ENCODE results near the gene LPCAT2.

Gene LPCAT2

GRCh38 chr16:55557186-55557585, 48.3 kb downstream of the LPCAT2 start:
- no peak for DNase-seq

DNA sequence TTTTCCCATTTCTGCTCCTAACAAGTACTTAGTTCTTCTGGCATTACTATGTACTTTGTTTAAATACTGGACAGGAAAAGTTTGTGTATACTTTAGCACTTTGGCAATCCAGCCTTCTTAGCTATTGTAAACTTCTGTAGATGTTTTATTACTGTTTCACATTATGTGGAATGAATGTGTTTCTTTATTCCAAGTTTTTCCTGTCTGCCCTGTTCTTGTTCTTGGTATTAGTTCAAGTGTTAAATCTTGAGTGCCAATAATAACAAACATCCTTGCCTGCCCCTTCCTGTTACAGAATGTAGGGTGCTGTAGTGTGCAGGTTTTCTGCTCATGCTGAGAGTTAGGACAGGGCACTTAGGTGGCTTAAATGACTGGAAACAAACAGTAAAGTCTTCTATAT, 50.4 kb downstream of the LPCAT2 start:
- no peak for DNase-seq

GRCh38 chr16:55559933-55560516, 51.2 kb downstream of the LPCAT2 start:
- no peak for DNase-seq

- DNase-seq, result no peak
Measured at GRCh38 chr16:55561319-55561848, 52.5 kb downstream of the LPCAT2 start.

- no peak for DNase-seq
Measured at GRCh38 chr16:55562936-55563335, 54.1 kb downstream of the LPCAT2 start.

DNA sequence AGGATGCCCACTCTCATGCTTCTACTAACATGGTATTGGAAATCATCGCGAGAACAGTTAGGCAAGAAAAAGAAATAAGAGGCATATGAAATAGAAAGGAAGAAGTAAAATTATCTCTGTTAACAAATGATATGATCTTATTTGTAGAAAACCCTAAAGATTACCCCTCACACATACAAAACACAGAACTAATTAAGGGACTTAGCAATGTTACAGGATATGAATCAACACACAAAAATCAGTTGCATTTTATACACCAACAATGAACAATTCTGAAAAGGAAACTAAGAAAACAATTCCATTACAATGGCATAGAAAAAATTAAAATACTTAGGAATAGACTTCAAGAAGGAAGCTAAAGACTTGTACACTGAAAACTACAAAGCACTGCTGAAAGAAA, 54.9 kb downstream of the LPCAT2 start:
- DNase-seq, result no peak

DNA sequence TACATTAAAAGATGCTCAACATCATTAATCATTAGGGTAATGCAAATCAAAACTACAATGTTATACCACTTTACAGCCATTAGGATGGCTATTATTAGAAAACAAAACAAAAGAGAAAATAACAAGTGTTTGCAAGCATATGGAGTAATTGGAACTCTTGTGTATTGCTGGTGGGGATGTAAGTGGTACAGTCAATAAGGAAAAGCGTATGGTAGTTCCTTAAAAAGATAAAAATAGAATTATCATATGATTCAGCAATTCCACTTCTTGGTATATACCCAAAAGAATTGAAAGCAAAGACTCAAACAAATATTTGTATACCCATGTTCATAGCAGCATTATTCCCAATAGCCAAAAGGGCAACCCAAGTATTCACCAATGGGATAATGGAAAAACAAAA, 56.2 kb downstream of the LPCAT2 start:
- no peak for DNase-seq

GRCh38 chr16:55566432-55567175, 57.7 kb downstream of the LPCAT2 start, which contains the start of gene CAPNS2:
Gene CAPNS2, plus strand, starts transcription at chr16:55566684. Its CDS starts 73 bp downstream, at chr16:55566757.
- DNase-seq, result no peak

- no peak for DNase-seq
Measured at GRCh38 chr16:55567382-55567781, 58.5 kb downstream of the LPCAT2 start.

DNA sequence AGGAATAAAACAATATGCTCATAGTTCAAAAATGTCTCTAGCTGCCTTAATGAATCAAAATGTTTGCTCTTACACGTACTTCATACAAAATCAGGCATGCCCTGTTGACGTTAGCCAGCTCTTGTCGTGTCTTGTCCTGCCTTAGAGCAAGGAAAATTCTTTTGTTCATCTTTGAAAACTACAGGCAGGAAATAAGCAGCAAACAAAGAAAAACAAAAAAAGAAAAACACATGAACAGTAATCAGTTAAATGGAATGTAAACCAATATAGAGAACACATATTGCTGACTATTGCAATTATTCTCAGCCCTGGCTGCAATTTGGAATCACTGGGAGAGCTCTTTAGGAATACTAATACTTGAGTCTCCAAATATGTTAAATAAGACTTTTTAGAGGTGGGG, 59.3 kb downstream of the LPCAT2 start:
- DNase-seq, result no peak

GRCh38 chr16:55569025-55569424, 60.2 kb downstream of the LPCAT2 start:
- DNase-seq, result no peak

GRCh38 chr16:55570159-55570558, 61.3 kb downstream of the LPCAT2 start:
- no peak for DNase-seq

GRCh38 chr16:55571191-55571897, 62.5 kb downstream of the LPCAT2 start:
- no peak for DNase-seq

DNA sequence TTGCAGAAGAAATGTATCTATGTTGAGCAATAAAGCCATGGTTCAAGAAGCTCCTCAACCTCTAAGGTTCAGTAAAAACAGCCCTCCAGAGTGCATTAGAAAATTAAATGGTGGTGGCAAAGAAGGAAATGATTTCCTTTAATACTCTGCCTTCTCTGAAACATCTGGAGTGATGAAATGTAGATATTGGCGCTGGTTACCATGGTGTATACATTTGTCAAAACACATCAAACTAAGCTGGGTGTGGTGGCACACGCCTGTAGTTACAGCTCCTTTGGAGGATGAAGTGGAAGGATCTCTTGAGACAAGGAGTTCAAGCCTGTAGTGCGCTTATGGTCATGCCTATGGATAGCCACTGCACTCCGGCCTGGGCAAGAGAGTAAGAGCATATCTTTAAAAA, 63.6 kb downstream of the LPCAT2 start:
- no peak for DNase-seq

DNA sequence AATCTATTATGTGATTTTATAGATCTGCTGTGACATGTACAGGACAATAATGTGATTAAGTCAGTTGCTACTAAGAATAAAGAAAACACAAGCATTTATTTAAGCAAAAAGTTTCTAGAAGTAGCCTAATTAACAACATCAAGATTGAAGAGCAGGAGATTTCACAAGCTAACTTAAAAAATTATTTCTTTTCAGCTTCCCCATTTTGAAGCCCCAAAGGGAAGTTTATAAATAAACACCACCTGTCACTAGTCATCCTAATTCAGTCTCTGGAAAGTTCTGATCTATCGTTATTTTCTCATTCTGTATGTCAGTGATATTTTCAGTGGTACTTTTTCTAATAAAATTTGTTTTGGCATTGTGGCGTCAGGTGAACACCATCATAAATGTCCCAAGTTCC, 65.9 kb downstream of the LPCAT2 start:
- DNase-seq, result no peak

- no peak for DNase-seq
Measured at GRCh38 chr16:55575496-55575895, 66.6 kb downstream of the LPCAT2 start.

DNA sequence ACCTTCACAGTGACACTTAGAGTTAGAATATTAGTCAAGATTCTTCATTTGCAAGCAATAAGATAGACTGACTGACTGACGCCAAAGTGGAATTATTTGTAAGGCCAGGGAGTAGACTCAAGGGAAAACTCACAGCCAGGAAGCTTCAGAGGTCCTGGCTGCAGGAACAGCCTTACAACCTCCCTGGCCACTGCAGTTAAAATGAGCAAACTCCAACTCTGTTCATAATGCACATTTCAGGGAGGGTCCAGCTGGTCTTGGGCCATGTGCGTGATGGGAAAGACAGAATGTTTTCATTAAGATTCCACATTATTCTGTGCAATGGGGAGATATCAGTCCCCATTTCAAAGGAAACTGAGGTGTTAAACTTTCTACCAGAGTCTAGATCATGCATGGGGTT, 67.5 kb downstream of the LPCAT2 start:
- no peak for DNase-seq

- DNase-seq, result no peak
Measured at GRCh38 chr16:55577887-55578286, 69.0 kb downstream of the LPCAT2 start.

- no peak for DNase-seq
Measured at GRCh38 chr16:55585631-55586030, 76.8 kb downstream of the LPCAT2 start.

- DNase-seq, result no peak
Measured at GRCh38 chr16:55588799-55589198, 79.9 kb downstream of the LPCAT2 start.

DNA sequence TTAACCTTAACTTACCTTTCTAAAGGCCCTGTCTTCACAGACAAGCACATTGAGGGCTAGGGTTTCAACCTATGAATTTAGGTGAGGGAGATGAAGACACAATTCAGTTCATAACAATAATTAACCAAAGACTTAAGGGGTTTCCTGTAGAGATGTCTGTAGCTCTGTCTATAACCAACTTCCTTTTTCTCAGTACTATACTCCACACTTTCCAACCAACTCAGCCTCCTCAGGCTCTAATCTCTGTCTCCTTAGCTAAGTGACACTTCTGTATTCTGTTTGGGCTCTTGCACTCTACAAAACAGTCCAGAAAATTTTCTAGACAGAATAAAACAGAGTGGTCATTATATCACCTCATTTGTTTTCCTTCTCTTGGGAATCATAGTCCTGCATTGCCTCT, 83.4 kb downstream of the LPCAT2 start:
- DNase-seq, result no peak

GRCh38 chr16:55597928-55598327, 89.1 kb downstream of the LPCAT2 start:
- no peak for DNase-seq

- DNase-seq, result no peak
Measured at GRCh38 chr16:55605754-55606336, 97.0 kb downstream of the LPCAT2 start.

Data from activated T-cell treated with anti-CD3 and anti-CD28 coated beads, Interleukin-2, amount 50 U/mL, for 1 hour (primary cell).